H9 (cell line): ENCODE data around the gene TMEM175. TPM values are rescaled to one million over a fixed set of nuclear protein-coding genes. Genes with fewer than 3 reads are reported as not detected.

ENCODE experiments used
- DNase-seq: peaks from one replicate; pipeline ENCODE4 v3.0.0-alpha.2; 2017
- H2AFZ ChIP-seq: one replicate; pipeline ENCODE4 v1.6.1; 2013; ENCODE audit warnings: mild to moderate bottlenecking, low read length, control low read depth, moderate library complexity
- H2AK5ac ChIP-seq: 2 replicates; pipeline ENCODE4 v1.6.1; 2013; ENCODE audit warnings: low read length, control low read depth, mixed read lengths; ENCODE audit not compliant: insufficient read length
- H2BK120ac ChIP-seq: one replicate; pipeline ENCODE4 v1.6.1; 2013; ENCODE audit warnings: low read depth, mild to moderate bottlenecking, low read length, control low read depth, inconsistent platforms; ENCODE audit not compliant: poor library complexity, severe bottlenecking
- H2BK12ac ChIP-seq: 2 replicates; pipeline ENCODE4 v1.6.1; 2013; ENCODE audit warnings: low read length, control low read depth, mixed read lengths, low read depth; ENCODE audit not compliant: insufficient read length
- H2BK15ac ChIP-seq: 2 replicates; pipeline ENCODE4 v1.6.1; 2013; ENCODE audit warnings: low read depth, low read length, control low read depth
- H2BK20ac ChIP-seq: one replicate; pipeline ENCODE4 v1.6.1; 2013; ENCODE audit warnings: low read depth, mild to moderate bottlenecking, low read length, control low read depth, inconsistent platforms; ENCODE audit not compliant: poor library complexity, severe bottlenecking
- H2BK5ac ChIP-seq: 2 replicates; pipeline ENCODE4 v1.6.1; 2013; ENCODE audit warnings: low read length, control low read depth, mixed read lengths; ENCODE audit not compliant: insufficient read length
- H3K14ac ChIP-seq: 2 replicates; pipeline ENCODE4 v1.6.1; 2013; ENCODE audit warnings: low read length, control low read depth; ENCODE audit not compliant: insufficient read depth
- H3K18ac ChIP-seq: 2 replicates; pipeline ENCODE4 v1.6.1; 2013; ENCODE audit warnings: low read depth, mild to moderate bottlenecking, mixed read lengths, low read length, control low read depth; ENCODE audit not compliant: insufficient read length
- H3K23ac ChIP-seq: 2 replicates; pipeline ENCODE4 v1.6.1; 2013; ENCODE audit warnings: low read length, control low read depth, mixed read lengths, low read depth; ENCODE audit not compliant: insufficient read length
- H3K23me2 ChIP-seq: 2 replicates; pipeline ENCODE4 v1.6.1; 2013; ENCODE audit warnings: low read depth, mild to moderate bottlenecking, mixed read lengths, low read length, control low read depth; ENCODE audit not compliant: insufficient read length, poor library complexity, severe bottlenecking
- H3K27ac ChIP-seq: 2 replicates; pipeline ENCODE4 v1.5.1; 2013; ENCODE audit warnings: low read length, control low read depth, mixed read lengths, low read depth; ENCODE audit not compliant: insufficient read length
- H3K27me3 ChIP-seq: 2 replicates; pipeline ENCODE4 v1.6.1; 2013; ENCODE audit warnings: low read length, control low read depth, inconsistent platforms; ENCODE audit not compliant: insufficient read depth
- H3K4ac ChIP-seq: 2 replicates; pipeline ENCODE4 v1.6.1; 2013; ENCODE audit warnings: low read depth, mild to moderate bottlenecking, control low read depth, inconsistent platforms, low read length, moderate library complexity
- H3K4me1 ChIP-seq: 2 replicates; pipeline ENCODE4 v1.6.1; 2013; ENCODE audit warnings: low read length, control low read depth, inconsistent platforms; ENCODE audit not compliant: insufficient read depth
- H3K4me2 ChIP-seq: 2 replicates; pipeline ENCODE4 v1.6.1; 2013; ENCODE audit warnings: low read length, control low read depth, mixed read lengths; ENCODE audit not compliant: insufficient read length, insufficient read depth
- H3K56ac ChIP-seq: 2 replicates; pipeline ENCODE4 v1.6.1; 2013; ENCODE audit warnings: low read depth, mild to moderate bottlenecking, mixed read lengths, low read length, control low read depth; ENCODE audit not compliant: insufficient read length
- H3K79me1 ChIP-seq: 2 replicates; pipeline ENCODE4 v1.6.1; 2013; ENCODE audit warnings: low read depth, mild to moderate bottlenecking, moderate library complexity, low read length, control low read depth, inconsistent platforms; ENCODE audit not compliant: insufficient read depth, poor library complexity, severe bottlenecking
- H3K79me2 ChIP-seq: 2 replicates; pipeline ENCODE4 v1.6.1; 2013; ENCODE audit warnings: low read length, control low read depth, inconsistent platforms; ENCODE audit not compliant: insufficient read depth
- H3K9ac ChIP-seq: 2 replicates; pipeline ENCODE4 v1.6.1; 2013; ENCODE audit warnings: low read length, control low read depth, mixed read lengths; ENCODE audit not compliant: insufficient read length; ENCODE audit errors: extremely low read depth
- H3K9me3 ChIP-seq: one replicate; pipeline ENCODE4 v1.6.1; 2013; ENCODE audit warnings: low read depth, low read length, inconsistent platforms; ENCODE audit not compliant: control insufficient read depth
- H3T11ph ChIP-seq: one replicate; pipeline ENCODE4 v1.6.1; 2013; ENCODE audit warnings: mild to moderate bottlenecking, low read length, control low read depth, inconsistent platforms
- H4K20me1 ChIP-seq: one replicate; pipeline ENCODE4 v1.6.1; 2013; ENCODE audit not compliant: control insufficient read depth, insufficient read length, insufficient read depth
- H4K5ac ChIP-seq: 2 replicates; pipeline ENCODE4 v1.6.1; 2013; ENCODE audit warnings: low read depth, mild to moderate bottlenecking, mixed read lengths, low read length, control low read depth; ENCODE audit not compliant: insufficient read length
- H4K8ac ChIP-seq: replicated peaks from 2 replicates; pipeline ENCODE4 v1.6.1; 2013; ENCODE audit warnings: low read length, control low read depth, mixed read lengths, low read depth; ENCODE audit not compliant: insufficient read length
- H4K91ac ChIP-seq: 2 replicates; pipeline ENCODE4 v1.6.1; 2013; ENCODE audit warnings: low read depth, mild to moderate bottlenecking, moderate library complexity, mixed read lengths, low read length, control low read depth; ENCODE audit not compliant: insufficient read length
- H3K27ac Mint-ChIP-seq, 3 experiments: 2 replicates in 2 of 3; 3 replicates in 1 of 3; pipeline ENCODE4 v1.8.0; 2020 to 2021; ENCODE audit warnings: mixed read lengths in 3 of 3, mild to moderate bottlenecking in 1 of 3, moderate library complexity in 1 of 3
- H3K27me3 Mint-ChIP-seq: 2 replicates; pipeline ENCODE4 v1.8.0; 2021; ENCODE audit warnings: low read depth, mild to moderate bottlenecking, moderate library complexity, mixed read lengths
- H3K36me3 Mint-ChIP-seq, 3 experiments: 2 replicates in 2 of 3; 3 replicates in 1 of 3; pipeline ENCODE4 v1.8.0; 2020 to 2021; ENCODE audit warnings: low read depth in 3 of 3, mixed read lengths in 3 of 3; ENCODE audit not compliant: insufficient read depth in 1 of 3
- H3K4me1 Mint-ChIP-seq, 2 experiments: 2 replicates each; pipeline ENCODE4 v1.8.0; 2020; ENCODE audit warnings: mixed read lengths in 2 of 2
- H3K4me3 Mint-ChIP-seq, 2 experiments: 2 replicates in 1 of 2; 3 replicates in 1 of 2; pipeline ENCODE4 v1.8.0; 2020 to 2021; ENCODE audit warnings: mild to moderate bottlenecking in 2 of 2, mixed read lengths in 2 of 2, moderate library complexity in 1 of 2
- H3K9me3 Mint-ChIP-seq, 2 experiments: 2 replicates in 1 of 2; 3 replicates in 1 of 2; pipeline ENCODE4 v1.8.0; 2020; ENCODE audit warnings: mild to moderate bottlenecking in 2 of 2, mixed read lengths in 2 of 2, moderate library complexity in 1 of 2
- CTCF ChIP-seq: fragments of 200-600 bp; sonication (generic); conservative IDR thresholded peaks from 3 replicates; pipeline ENCODE4 v1.8.0; 2021; ENCODE audit warnings: antibody characterized with exemption, mild to moderate bottlenecking
- WGBS: extraction: QIAGEN DNeasy Blood & Tissue Kit; methylation state at CpG from one replicate; pipeline ENCODE4 v1.1.7; 2013; ENCODE audit warnings: missing lambda C conversion rate, low lambda C conversion rate, mixed read lengths; ENCODE audit not compliant: insufficient read length; ENCODE audit errors: extremely low coverage; 5-methylcytosine and 5-hydroxymethylcytosine counted together
- total RNA-seq: library from RNA; stranded (reverse); gene quantifications from 2 replicates; pipeline ENCODE4 v1.2.1, GENCODE V29; 2021

The TMEM175 gene
- total RNA-seq, 1 experiment from 2014 or later, result 6.4 TPM

DNA sequence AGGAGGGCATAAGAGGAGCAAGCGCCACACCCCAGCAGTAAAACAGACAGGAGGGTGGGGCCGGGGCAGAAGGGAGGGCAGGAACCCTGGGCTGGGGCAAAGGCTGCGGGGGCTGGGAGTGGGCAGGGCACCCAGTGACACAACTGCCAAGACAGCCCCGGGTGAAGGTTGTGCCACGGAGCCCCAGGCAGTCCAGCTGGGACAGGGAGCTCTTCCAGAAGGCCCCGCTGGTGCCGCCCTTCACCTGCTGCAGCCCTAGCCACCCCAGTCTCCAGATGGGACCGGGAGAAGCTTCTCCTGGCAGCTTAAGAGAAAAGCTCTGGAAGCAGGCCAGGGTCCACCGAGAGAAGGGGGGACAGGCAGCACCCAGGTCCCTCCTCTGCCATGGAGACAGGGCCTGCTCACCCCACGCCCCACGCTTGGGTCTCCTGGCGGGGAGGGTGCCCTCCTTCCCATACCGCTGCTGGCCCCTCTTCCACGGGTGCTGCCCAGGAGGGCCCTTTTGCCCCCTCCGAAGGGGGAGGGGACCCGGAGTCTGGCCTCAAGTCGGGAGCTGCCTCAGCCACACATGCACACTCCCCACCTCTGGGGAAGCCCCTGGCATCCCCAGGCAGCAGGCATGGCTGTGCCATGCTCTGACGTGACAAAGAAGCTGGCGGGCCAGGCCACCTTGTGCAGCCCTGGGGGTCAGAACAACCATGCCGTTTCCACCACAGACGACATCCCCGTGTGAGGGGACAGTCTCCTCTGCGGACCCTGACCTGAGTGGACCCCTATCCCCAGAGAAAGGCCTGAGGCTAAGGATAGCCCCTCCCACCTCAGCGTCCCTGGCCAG lies 39.6 kb downstream of the TMEM175 start:
- Mint-ChIP-seq H3K27me3 (peaks cover 25% of the 10 kb centered on the region), H3K4me1 (peaks cover 0 to 2% of the 10 kb centered on the region in 2 experiments; a peak in 1 of 4 replicates), H3K27ac (no peak overlapping the region), H3K4me3 (peak overlapping the region; percentile 48 to 63; a peak in 2 of 5 replicates), H3K9me3 (peaks cover 5 to 8% of the 10 kb centered on the region in 2 experiments; a peak in 3 of 5 replicates), H3K36me3 (no peaks in the 10 kb centered on the region)
- H2BK15ac ChIP-seq, result no peak overlapping the region
- no peak overlapping the region for H4K5ac ChIP-seq
- no peak overlapping the region for H3K56ac ChIP-seq
- no peaks in the 10 kb centered on the region for H3K79me2 ChIP-seq
- H3K14ac ChIP-seq, result no peak overlapping the region; the same call in 1 of the 2 replicates
- H3K79me1 ChIP-seq, result no peaks in the 10 kb centered on the region
- no peak overlapping the region for H3K18ac ChIP-seq
- H2BK120ac ChIP-seq, result no peak overlapping the region
- no peak overlapping the region for H4K8ac ChIP-seq
- no peak overlapping the region for H3K9ac ChIP-seq
- H3K4ac ChIP-seq, result no peak overlapping the region
- H2AK5ac ChIP-seq, result no peak overlapping the region
- no peaks in the 10 kb centered on the region for H3K9me3 ChIP-seq
- no CpG with 5 or more reads among the region's 24 CpGs for WGBS
- no peak overlapping the region for H3K23ac ChIP-seq
- no peak overlapping the region for H3K27ac ChIP-seq
- H2BK20ac ChIP-seq, result no peak overlapping the region
- H4K20me1 ChIP-seq, result no peaks in the 10 kb centered on the region
- no peaks in the 10 kb centered on the region for H3K4me1 ChIP-seq
- no peak for TF ChIP-seq CTCF
- no peak overlapping the region for H3K4me2 ChIP-seq
- no peak overlapping the region for H2BK5ac ChIP-seq
- no peak overlapping the region for H2BK12ac ChIP-seq
- H3K23me2 ChIP-seq, result peaks cover 5% of the 10 kb centered on the region
- H2AFZ ChIP-seq, result no peak overlapping the region
- peaks cover 3% of the 10 kb centered on the region; the same call in 1 of the 2 replicates for H3K27me3 ChIP-seq
- H4K91ac ChIP-seq, result no peak overlapping the region
- no peak for DNase-seq
- H3T11ph ChIP-seq, result no peak overlapping the region
